ENCODE results near the gene CYP39A1. TPM values are rescaled to one million over a fixed set of nuclear protein-coding genes. Genes with fewer than 3 reads are reported as not detected.

CYP39A1 gene
- total RNA-seq, 4 donors from 2014 or later: 1.6 to 10.2 (median 2.3) TPM; not detected in 1

DNA sequence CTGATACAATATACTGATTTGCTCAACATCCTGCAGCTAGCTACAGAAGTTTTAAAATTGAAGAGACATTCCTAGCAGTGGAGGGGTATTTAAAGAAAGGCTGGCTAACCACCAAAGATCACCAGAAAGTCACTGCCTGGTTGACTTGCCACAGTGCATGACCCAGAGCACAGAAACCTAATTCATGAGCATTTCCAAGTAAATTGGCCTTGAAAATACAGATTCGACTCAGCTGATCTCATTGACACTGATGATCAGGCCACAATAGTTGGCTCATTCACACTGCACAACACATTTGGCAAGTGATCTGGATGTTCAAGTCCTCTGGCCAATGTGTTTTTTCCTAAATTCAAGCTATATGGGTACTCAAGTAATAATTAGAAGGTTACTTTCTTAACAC is 21.8 kb upstream of the CYP39A1 start:
- Histone ChIP-seq H3K27ac (no peak overlapping the region), H3K4me3 (no peak overlapping the region), H3K36me3 (no peaks in the 10 kb centered on the region), H3K9me3 (no peaks in the 10 kb centered on the region), H3K27me3 (no peaks in the 10 kb centered on the region), H3K4me1 (no peaks in the 10 kb centered on the region)
- DNase-seq: no peak
- intact Hi-C loops (cut with DNase I; ENCODE audit: low total_unique reads): no loop called here
- TF ChIP-seq POLR2A (IDR thresholded peaks at IDR 0.05) (no peak), EP300 (IDR thresholded peaks at IDR 0.05; ENCODE audit: low read depth) (no peak), CTCF (IDR thresholded peaks at IDR 0.05) (no peak), POLR2AphosphoS5 (IDR thresholded peaks at IDR 0.05) (no peak)
- 96% methylated on average over 1 of the region's 1 CpG; no CpG with 5 or more reads in 1 of the 2 donors for WGBS, 2 donors (ENCODE audit: low coverage in 1 of 2)
- in situ Hi-C loops (cut with MboI; ENCODE audit: low pct_ligation_motif_present in 1 of 4, low pct_unique_long_range_greater_than_20kb in 1 of 4, low sequenced_read_pairs in 3 of 4): no loop called here

DNA sequence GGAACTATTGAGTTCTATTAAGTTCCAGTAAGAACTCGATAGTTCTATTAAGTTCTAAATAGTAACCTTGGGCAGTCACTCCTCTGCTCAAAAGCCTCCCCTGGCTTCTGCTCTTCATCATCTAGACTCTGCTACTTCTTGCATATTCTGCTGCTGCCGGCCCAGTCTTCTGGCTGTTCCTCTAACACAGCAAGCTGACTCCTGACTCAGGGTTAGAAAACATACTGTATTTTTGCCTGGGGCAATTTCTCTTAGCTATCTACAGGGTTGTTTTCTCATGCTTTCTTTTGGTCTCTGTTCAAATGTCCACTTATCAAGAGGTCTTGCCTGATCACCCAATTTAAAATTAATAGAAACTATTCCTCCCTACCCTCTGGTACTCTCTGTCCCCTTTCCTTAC is 14.8 kb upstream of the CYP39A1 start:
- Histone ChIP-seq H3K9me3 (no peaks in the 10 kb centered on the region), H3K27me3 (no peaks in the 10 kb centered on the region), H3K4me3 (no peak overlapping the region), H3K4me1 (no peaks in the 10 kb centered on the region), H3K36me3 (no peaks in the 10 kb centered on the region), H3K27ac (no peak overlapping the region)
- no peak for TF ChIP-seq POLR2AphosphoS5 (IDR thresholded peaks at IDR 0.05)
- no peak for TF ChIP-seq EP300 (IDR thresholded peaks at IDR 0.05; ENCODE audit: low read depth)
- TF ChIP-seq POLR2A (IDR thresholded peaks at IDR 0.05): no peak
- TF ChIP-seq CTCF (IDR thresholded peaks at IDR 0.05): no peak
- 93% methylated on average over 2 of the region's 2 CpGs; no CpG with 5 or more reads in 1 of the 2 donors for WGBS, 2 donors (ENCODE audit: low coverage in 1 of 2)
- in situ Hi-C loops (cut with MboI; ENCODE audit: low pct_ligation_motif_present in 1 of 4, low pct_unique_long_range_greater_than_20kb in 1 of 4, low sequenced_read_pairs in 3 of 4) (no loop called here), intact Hi-C loops (cut with DNase I; ENCODE audit: low total_unique reads) (no loop called here)
- no peak for DNase-seq

DNA sequence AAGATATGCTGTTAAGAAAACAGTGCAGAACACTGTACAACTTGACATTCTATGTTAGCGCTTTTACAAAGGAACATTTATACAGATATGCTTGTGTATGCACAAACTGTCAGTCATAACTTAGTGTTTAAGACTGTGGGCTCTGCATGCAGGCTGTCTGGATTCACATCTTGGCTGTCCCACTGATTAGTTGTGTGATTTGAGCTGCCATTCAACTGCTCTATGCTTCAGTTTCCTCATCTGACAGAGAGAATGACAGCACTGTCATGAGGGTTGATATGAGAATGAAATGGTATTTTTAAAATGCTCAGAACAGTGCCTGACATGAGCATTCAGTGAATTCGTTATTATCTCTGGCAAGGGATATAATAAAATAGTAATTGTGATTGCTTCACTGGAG is 8.9 kb upstream of the CYP39A1 start:
- no peak for TF ChIP-seq POLR2AphosphoS5 (IDR thresholded peaks at IDR 0.05)
- TF ChIP-seq CTCF (IDR thresholded peaks at IDR 0.05): no peak
- no peak for TF ChIP-seq POLR2A (IDR thresholded peaks at IDR 0.05)
- no peak for TF ChIP-seq EP300 (IDR thresholded peaks at IDR 0.05; ENCODE audit: low read depth)
- WGBS, 2 donors (ENCODE audit: low coverage in 1 of 2): 72 to 81% methylated on average over 2 of the region's 2 CpGs
- in situ Hi-C loops (cut with MboI; ENCODE audit: low pct_ligation_motif_present in 1 of 4, low pct_unique_long_range_greater_than_20kb in 1 of 4, low sequenced_read_pairs in 3 of 4): no loop called here
- Histone ChIP-seq H3K27me3 (no peaks in the 10 kb centered on the region), H3K9me3 (no peaks in the 10 kb centered on the region), H3K4me3 (no peak overlapping the region), H3K4me1 (no peaks in the 10 kb centered on the region), H3K36me3 (no peaks in the 10 kb centered on the region), H3K27ac (no peak overlapping the region)
- no peak for DNase-seq
- intact Hi-C loops (cut with DNase I; ENCODE audit: low total_unique reads): no loop called here

DNA sequence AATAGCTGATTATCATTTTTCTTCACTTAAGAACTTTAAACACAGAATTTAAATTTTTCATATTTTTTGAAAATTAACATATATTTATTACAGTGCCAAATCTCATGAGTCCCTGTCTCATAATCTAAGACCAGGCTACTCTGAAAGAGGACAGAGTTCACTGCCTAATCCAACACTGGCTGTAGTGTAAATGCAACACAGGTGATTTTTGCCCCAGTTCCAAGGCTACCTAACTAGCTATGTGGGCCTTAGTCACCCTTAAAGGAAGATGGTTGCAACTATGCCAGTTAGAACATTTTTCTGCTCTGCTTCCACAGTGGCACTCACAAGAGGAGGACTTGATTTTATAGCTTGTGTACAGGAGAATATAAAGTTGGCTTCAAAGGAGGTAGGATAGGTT is 5.0 kb upstream of the CYP39A1 start:
- TF ChIP-seq EP300 (IDR thresholded peaks at IDR 0.05; ENCODE audit: low read depth) (no peak), POLR2A (IDR thresholded peaks at IDR 0.05) (no peak), CTCF (IDR thresholded peaks at IDR 0.05) (no peak), POLR2AphosphoS5 (IDR thresholded peaks at IDR 0.05) (no peak)
- in situ Hi-C loops (cut with MboI; ENCODE audit: low pct_ligation_motif_present in 1 of 4, low pct_unique_long_range_greater_than_20kb in 1 of 4, low sequenced_read_pairs in 3 of 4): no loop called here
- no peak for DNase-seq
- no peaks in the 10 kb centered on the region for H3K36me3 ChIP-seq
- H3K27me3 ChIP-seq: no peaks in the 10 kb centered on the region
- no peak overlapping the region for H3K27ac ChIP-seq
- intact Hi-C loops (cut with DNase I; ENCODE audit: low total_unique reads): no loop called here
- H3K4me1 ChIP-seq: peaks cover 0 to 14% (median 7%) of the 10 kb centered on the region in 4 donors
- H3K9me3 ChIP-seq: no peaks in the 10 kb centered on the region
- H3K4me3 ChIP-seq: no peak overlapping the region

Data from transverse colon (tissue), 4 donors.